ENCODE results near the gene UGT1A8. TPM values are rescaled to one million over a fixed set of nuclear protein-coding genes. Genes with fewer than 3 reads are reported as not detected.

The UGT1A8 gene
- polyA plus RNA-seq, 3 donors = not detected

GRCh38 chr2:233821709-233822100 is 204.3 kb downstream of the UGT1A8 start:
- DNase-seq (ENCODE audit: extremely low read depth in 1 of 11, low read depth in 9 of 11, low spot score in 4 of 11) = no peak

GRCh38 chr2:233822101-233822771 is 204.8 kb downstream of the UGT1A8 start:
- DNase-seq (ENCODE audit: extremely low read depth in 1 of 11, low read depth in 9 of 11, low spot score in 4 of 11) = no peak

Other genes with a start within 250 kb of the UGT1A8 start
- 10 to 100 TPM; 45.9 to 64.2 (median 48.7) TPM for gene USP40, start 50.9 kb upstream of the UGT1A8 start, polyA plus RNA-seq (ENCODE audit: insufficient read length in 3 of 3)
- gene UGT1A10, start 18.8 kb downstream of the UGT1A8 start, polyA plus RNA-seq (ENCODE audit: insufficient read length in 3 of 3) = not detected
- 1 to 10 TPM; 6.2 to 7.8 (median 7.0) TPM for gene UGT1A9, start 54.3 kb downstream of the UGT1A8 start, polyA plus RNA-seq (ENCODE audit: insufficient read length in 3 of 3)
- gene UGT1A7, start 64.3 kb downstream of the UGT1A8 start, polyA plus RNA-seq (ENCODE audit: insufficient read length in 3 of 3) = under 1 TPM in 1 of 3 donors, not detected in 2; 0.09 TPM
- 1 to 10 TPM; 2.5 to 4.3 (median 3.2) TPM for gene UGT1A6, start 75.3 kb downstream of the UGT1A8 start, polyA plus RNA-seq (ENCODE audit: insufficient read length in 3 of 3)
- gene UGT1A5, start 95.3 kb downstream of the UGT1A8 start, polyA plus RNA-seq (ENCODE audit: insufficient read length in 3 of 3) = not detected
- gene UGT1A4, start 101.1 kb downstream of the UGT1A8 start, polyA plus RNA-seq (ENCODE audit: insufficient read length in 3 of 3) = not detected
- gene UGT1A3, start 111.4 kb downstream of the UGT1A8 start, polyA plus RNA-seq (ENCODE audit: insufficient read length in 3 of 3) = not detected
- under 1 TPM; 0.23 to 0.56 (median 0.24) TPM for gene UGT1A1, start 142.6 kb downstream of the UGT1A8 start, polyA plus RNA-seq (ENCODE audit: insufficient read length in 3 of 3)
- under 1 TPM in 2 of 3 donors, not detected in 1; 0.26 to 0.27 TPM for gene MROH2A, start 160.7 kb downstream of the UGT1A8 start, polyA plus RNA-seq (ENCODE audit: insufficient read length in 3 of 3)
- gene HJURP, start 236.9 kb downstream of the UGT1A8 start, polyA plus RNA-seq (ENCODE audit: insufficient read length in 3 of 3) = 10 to 100 TPM; 23.2 to 25.0 (median 24.1) TPM

All from renal cortex interstitium (tissue), 11 donors.